Measurements from ENCODE around the gene B4GALT2. TPM values are rescaled to one million over a fixed set of nuclear protein-coding genes. Genes with fewer than 3 reads are reported as not detected.

The B4GALT2 gene
- polyA plus RNA-seq, 3 donors = 20.7 to 43.7 (median 36.7) TPM

GRCh38 chr1:44033041-44033575, 54.1 kb downstream of the B4GALT2 start:
- H3K27ac ChIP-seq (ENCODE audit: low read depth, low read length) = no peak overlapping the region
- 79 to 93% (median 82%) methylated on average over 8 of the region's 8 CpGs for WGBS, 3 donors

- H3K27ac ChIP-seq (ENCODE audit: low read depth, low read length) = no peak overlapping the region
- 74 to 90% (median 79%) methylated on average over 8 of the region's 8 CpGs for WGBS, 3 donors
Observed at GRCh38 chr1:44033756-44034155, 54.7 kb downstream of the B4GALT2 start.

DNA sequence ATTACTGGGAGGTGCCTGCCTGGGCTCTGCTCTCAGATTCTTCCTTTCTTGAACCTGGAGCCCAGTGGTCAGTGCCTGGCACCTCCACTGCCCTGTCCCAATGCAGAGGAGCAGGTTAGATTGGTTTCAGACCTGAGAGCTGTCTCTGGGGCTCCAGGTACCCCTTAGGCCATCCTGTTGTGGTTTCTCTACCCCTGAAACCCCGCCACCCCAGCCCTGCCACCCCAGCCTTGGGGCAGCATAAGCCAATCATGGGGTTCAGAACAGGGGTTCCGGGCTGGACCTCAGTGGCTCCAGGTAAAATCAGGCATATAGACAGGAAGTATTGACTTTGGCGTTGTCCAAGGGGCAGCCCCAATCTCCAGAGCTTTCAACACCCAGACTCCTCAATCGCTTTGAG, 55.4 kb downstream of the B4GALT2 start:
- 93 to 97% (median 96%) methylated on average over 4 of the region's 4 CpGs for WGBS, 3 donors

DNA sequence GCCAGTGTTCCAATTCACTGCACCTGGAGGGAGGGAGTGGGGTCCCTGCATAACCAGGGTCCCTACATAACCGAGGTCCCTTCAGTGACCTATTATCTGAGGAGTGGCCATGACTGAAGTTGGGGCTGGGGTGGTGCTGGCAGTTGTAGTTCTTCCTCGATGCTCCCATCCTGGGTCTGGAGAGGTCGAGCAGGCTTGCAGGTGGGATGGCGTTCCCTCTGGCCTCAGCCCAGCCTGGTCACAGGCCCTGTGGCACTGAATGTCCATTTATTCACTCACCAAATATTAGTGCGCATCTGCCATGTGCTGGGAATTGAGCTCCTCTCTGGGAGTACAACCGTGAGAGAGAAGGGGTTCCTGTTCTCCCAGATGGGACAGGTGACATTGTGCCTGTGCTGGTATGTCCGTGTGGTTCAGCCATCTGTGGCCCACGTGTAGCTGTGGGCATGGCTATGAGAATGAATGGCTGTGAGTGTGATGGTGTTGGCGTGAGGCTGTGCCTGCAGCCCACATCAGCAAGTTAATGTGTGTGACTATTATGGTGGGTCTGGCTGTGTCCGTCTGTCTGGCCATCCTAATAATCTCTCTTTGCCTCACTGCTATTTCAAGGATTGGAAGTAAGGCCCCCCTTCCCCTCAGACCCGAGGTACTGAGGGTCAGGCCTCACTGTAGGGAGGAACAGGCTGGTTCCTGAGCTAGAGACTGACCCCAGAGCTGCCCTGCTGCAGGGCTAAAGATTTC, 56.1 kb downstream of the B4GALT2 start:
- 69 to 81% (median 74%) methylated on average over 11 of the region's 11 CpGs for WGBS, 3 donors
- H3K27ac ChIP-seq (ENCODE audit: low read depth, low read length) = no peak overlapping the region

More for the DNA sequence above, 55.4 kb downstream of the B4GALT2 start:
- no peak overlapping the region for H3K27ac ChIP-seq (ENCODE audit: low read depth, low read length)

- WGBS, 3 donors = 32 to 40% (median 33%) methylated on average over 8 of the region's 8 CpGs
- no peak overlapping the region for H3K27ac ChIP-seq (ENCODE audit: low read depth, low read length)
Observed at GRCh38 chr1:44035726-44036408, 56.9 kb downstream of the B4GALT2 start.

GRCh38 chr1:44036409-44037139, 57.6 kb downstream of the B4GALT2 start:
- H3K27ac ChIP-seq (ENCODE audit: low read depth, low read length) = no peak overlapping the region
- WGBS, 3 donors = 10 to 24% (median 21%) methylated on average over 6 of the region's 6 CpGs

DNA sequence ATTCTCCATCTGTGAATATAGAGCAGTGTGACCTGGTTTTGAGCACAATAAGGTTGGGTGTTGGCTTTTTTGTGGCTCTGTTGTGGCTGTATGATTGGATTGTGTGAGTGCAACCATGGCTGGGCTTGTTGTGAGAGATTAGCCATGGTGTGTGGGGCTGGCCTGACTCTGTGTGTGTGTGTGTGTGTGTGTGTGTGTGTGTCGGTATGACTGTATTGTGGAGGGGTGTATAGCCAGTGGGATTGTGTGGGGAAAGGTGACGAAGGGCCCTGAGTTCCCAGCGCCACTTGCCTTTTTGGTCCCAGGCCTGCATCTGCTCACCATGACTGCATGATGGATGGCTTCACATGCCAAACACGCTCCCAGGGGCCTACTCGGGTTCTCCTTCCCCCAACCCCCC, 58.1 kb downstream of the B4GALT2 start:
- 57 to 71% (median 68%) methylated on average over 5 of the region's 5 CpGs for WGBS, 3 donors
- H3K27ac ChIP-seq (ENCODE audit: low read depth, low read length) = no peak overlapping the region

DNA sequence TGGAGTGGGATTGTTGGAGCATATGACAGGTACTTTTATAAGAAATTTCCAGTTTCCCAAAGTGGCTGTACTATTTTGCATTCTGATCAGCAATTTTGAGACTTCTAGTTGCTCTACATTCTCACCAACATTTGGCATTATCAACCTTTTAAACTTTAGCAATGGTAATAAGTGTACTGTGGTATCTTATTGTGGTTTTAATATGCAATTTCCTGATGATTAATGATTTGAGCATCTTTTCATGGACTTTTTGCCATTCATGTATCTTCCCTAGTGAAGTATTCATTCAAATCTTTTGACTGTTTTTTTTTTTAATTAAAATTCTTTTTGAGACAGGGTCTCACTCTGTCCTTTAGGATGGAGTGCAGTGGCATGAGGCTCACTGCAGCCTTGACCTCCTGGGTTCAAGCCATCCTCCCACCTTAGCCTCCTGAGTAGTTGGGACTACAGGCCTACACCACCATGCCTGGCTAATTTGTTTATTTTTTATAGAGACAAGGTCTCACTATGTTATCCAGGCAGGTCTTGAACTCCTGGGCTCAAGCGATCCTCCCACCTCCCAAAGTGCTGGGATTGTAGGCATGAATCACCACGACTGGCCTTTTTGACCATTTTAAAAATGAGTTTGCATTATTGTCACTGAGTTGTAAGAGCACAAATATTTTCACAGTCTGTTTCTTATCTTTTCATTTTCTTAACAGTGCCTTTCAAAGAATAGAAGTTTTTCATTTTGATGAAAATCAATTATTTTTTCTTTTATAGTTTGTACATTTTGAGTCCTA, 60.1 kb downstream of the B4GALT2 start:
- 66 to 80% (median 69%) methylated on average over 2 of the region's 2 CpGs for WGBS, 3 donors
- no peak overlapping the region for H3K27ac ChIP-seq (ENCODE audit: low read depth, low read length)

DNA sequence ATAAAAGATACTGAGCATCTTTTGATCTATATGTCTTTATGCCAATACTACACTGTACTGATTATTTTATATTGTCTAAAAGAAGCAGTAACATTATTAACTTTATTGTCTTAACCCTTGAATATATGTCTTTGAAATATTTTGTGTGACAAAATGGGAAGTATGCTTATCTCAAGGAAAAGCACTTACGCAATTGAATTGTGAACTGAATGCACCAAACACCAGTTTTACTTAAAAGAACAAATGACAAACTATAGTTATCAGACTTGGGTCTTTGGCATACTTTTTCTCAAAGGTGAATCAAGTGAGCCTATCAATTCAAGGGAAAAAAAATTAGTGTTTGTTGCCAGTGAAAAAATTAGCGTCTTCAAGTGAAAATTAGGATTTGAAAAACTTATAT, 61.4 kb downstream of the B4GALT2 start:
- WGBS, 3 donors = 65 to 85% (median 82%) methylated on average over 2 of the region's 2 CpGs
- H3K27ac ChIP-seq (ENCODE audit: low read depth, low read length) = no peak overlapping the region

Other genes starting within 250 kb of the B4GALT2 start
- gene ARTN, start 45.4 kb upstream of the B4GALT2 start, polyA plus RNA-seq = 1 to 10 TPM in 1 of 3 donors, under 1 TPM in 2; 0.74 to 1.3 (median 0.90) TPM
- gene IPO13, start 32.3 kb upstream of the B4GALT2 start, polyA plus RNA-seq = 10 to 100 TPM in 2 of 3 donors, 1 to 10 TPM in 1; 7.1 to 12.1 (median 10.7) TPM
- gene DPH2, start 9.2 kb upstream of the B4GALT2 start, polyA plus RNA-seq = 10 to 100 TPM; 10.0 to 21.3 (median 14.6) TPM
- gene ATP6V0B, start 4.2 kb upstream of the B4GALT2 start, polyA plus RNA-seq = 100 to 1,000 TPM in 2 of 3 donors, 10 to 100 TPM in 1; 88.1 to 140 (median 123) TPM
- 1 to 10 TPM; 1.8 to 5.9 (median 3.7) TPM for gene CCDC24, start 12.4 kb downstream of the B4GALT2 start, polyA plus RNA-seq
- gene SLC6A9, start 52.3 kb downstream of the B4GALT2 start, polyA plus RNA-seq = 1 to 10 TPM; 1.6 to 2.2 (median 2.1) TPM
- gene KLF17, start 139.6 kb downstream of the B4GALT2 start, polyA plus RNA-seq = under 1 TPM in 1 of 3 donors, not detected in 2; 0.01 TPM
- gene KLF18, start 162.4 kb downstream of the B4GALT2 start, polyA plus RNA-seq = not detected
- gene DMAP1, start 234.3 kb downstream of the B4GALT2 start, polyA plus RNA-seq = 10 to 100 TPM; 24.5 to 31.0 (median 26.9) TPM

Measured in adipose tissue (tissue), 3 donors.